MM.1S (cell line): Measurements from ENCODE around the gene SLC25A33.

Experiments used
- CTCF ChIP-seq: fragments of 300-600 bp; sonication (generic); IDR thresholded peaks from 2 replicates; pipeline ENCODE4 v1.5.1; 2016; ENCODE audit warnings: antibody characterized with exemption, low read length, mixed read lengths
- EZH2 ChIP-seq: fragments of 300-600 bp; sonication (generic); optimal IDR thresholded peaks from 2 replicates; pipeline ENCODE3; 2017; ENCODE audit warnings: low read depth, mild to moderate bottlenecking, antibody characterized with exemption, low read length, mixed read lengths
- EZH2phosphoT487 ChIP-seq: fragments of 300-600 bp; sonication (generic); IDR thresholded peaks from 2 replicates; pipeline ENCODE4 v1.6.1; 2018; ENCODE audit warnings: antibody characterized with exemption, low read length

DNA sequence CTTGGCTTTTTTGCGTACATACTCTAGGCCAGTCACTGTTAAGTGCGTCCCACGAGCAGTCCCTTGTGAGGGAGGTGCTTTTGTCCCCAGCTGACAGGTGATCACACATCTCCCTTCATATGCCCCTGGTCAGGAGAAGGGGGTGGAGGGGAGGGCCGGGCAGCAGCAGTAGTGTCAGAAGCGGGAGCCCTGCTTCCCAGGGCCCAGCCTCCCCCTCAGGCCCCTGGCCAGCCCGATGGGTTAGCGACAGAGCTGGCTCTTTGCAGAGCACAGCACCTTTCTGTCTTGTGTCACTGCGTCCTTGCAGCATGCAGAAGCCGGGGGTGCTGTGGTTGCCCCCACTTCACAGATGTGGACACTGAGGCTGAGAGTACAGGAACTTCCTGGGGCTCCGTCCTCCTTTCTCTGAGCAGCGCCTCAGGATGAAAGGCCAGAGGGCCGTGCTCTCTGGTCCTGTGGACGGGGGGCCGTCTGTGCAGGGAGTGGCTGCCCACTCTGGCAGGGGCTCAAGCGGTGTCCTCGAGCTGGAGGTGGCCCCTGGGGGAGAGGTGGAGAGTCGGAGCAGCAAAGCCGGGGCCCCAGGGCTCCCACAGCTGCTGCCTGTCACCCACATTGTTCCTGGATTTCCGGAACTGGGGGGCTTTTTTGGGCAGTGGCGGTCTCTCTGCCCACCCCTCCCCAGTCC is 55.3 kb downstream of the SLC25A33 start:
- TF ChIP-seq CTCF (no peak), EZH2phosphoT487 (no peak), EZH2 (no peak)
